IMR-90 (cell line): ENCODE data around the gene HDAC2. TPM values are rescaled to one million over a fixed set of nuclear protein-coding genes. Genes with fewer than 3 reads are reported as not detected.

ENCODE experiments used
- ATAC-seq: fragments of 200-7000 bp; cut with Tn5 transposase; 2 replicates; pipeline ENCODE4 v1.9.1; 2020; ENCODE audit warnings: low read depth, mild to moderate bottlenecking, moderate library complexity
- BruUV-seq: library from RNA; stranded (reverse); fragments of 400-500 nt; replicated peaks from 2 replicates; lab custom pipeline; 2021; lab: Mats Ljungman, UMichigan
- CTCF ChIA-PET: fragments of 300-600 bp; formaldehyde crosslinking; extraction: SDS; loops from one replicate; lab custom pipeline; 2021; ENCODE audit warnings: antibody characterized with exemption; lab: Yijun Ruan, JAX
- POLR2A ChIA-PET: fragments of 300-600 bp; sonication (Branson Sonifier 250); formaldehyde crosslinking; loops from one replicate; lab custom pipeline; 2022; ENCODE audit warnings: antibody characterized with exemption; ENCODE audit not compliant: unreplicated experiment; lab: Charles Lee
- DNase-seq: peaks from one replicate; pipeline ENCODE4 v3.0.0; 2013
- H2AFZ ChIP-seq: replicated peaks from 2 replicates; pipeline ENCODE3; 2013; ENCODE audit warnings: low read length, mild to moderate bottlenecking; ENCODE audit not compliant: poor library complexity
- H2AK5ac ChIP-seq: 2 replicates; pipeline ENCODE4 v1.6.1; 2013; ENCODE audit warnings: low read depth, low read length, inconsistent platforms
- H2AK9ac ChIP-seq: replicated peaks from 2 replicates; pipeline ENCODE3; 2013; ENCODE audit warnings: mild to moderate bottlenecking, low read depth, low read length, moderate library complexity; ENCODE audit not compliant: poor library complexity
- H2BK120ac ChIP-seq: 2 replicates; pipeline ENCODE4 v1.6.1; 2013; ENCODE audit warnings: low read depth, low read length, inconsistent platforms
- H2BK15ac ChIP-seq: 3 replicates; pipeline ENCODE4 v1.6.1; 2013; ENCODE audit warnings: low read depth, low read length, inconsistent platforms
- H2BK20ac ChIP-seq: 2 replicates; pipeline ENCODE4 v1.6.1; 2013; ENCODE audit warnings: low read depth, mild to moderate bottlenecking, inconsistent platforms, low read length, moderate library complexity
- H2BK5ac ChIP-seq: 2 replicates; pipeline ENCODE4 v1.6.1; 2013; ENCODE audit warnings: mild to moderate bottlenecking, low read depth, low read length, inconsistent platforms; ENCODE audit not compliant: poor library complexity, severe bottlenecking
- H3K14ac ChIP-seq: replicated peaks from 2 replicates; pipeline ENCODE4 v1.6.1; 2013; ENCODE audit warnings: low read depth, low read length, inconsistent platforms
- H3K18ac ChIP-seq: 2 replicates; pipeline ENCODE4 v1.6.1; 2013; ENCODE audit warnings: low read depth, low read length, control low read depth
- H3K23ac ChIP-seq: 2 replicates; pipeline ENCODE4 v1.6.1; 2013; ENCODE audit warnings: low read depth, low read length, inconsistent platforms
- H3K27ac ChIP-seq: 2 replicates; pipeline ENCODE4 v1.5.1; 2013; ENCODE audit warnings: mild to moderate bottlenecking, control low read depth, low read length; ENCODE audit not compliant: insufficient read depth
- H3K27me3 ChIP-seq: 2 replicates; pipeline ENCODE4 v1.6.1; 2013; ENCODE audit warnings: low read length; ENCODE audit not compliant: control insufficient read depth, insufficient read depth
- H3K36me3 ChIP-seq: 2 replicates; pipeline ENCODE4 v1.6.1; 2013; ENCODE audit warnings: low read length, mixed read lengths; ENCODE audit not compliant: control insufficient read depth, insufficient read depth
- H3K4ac ChIP-seq: 2 replicates; pipeline ENCODE4 v1.6.1; 2013; ENCODE audit warnings: low read depth, low read length, inconsistent platforms
- H3K4me1 ChIP-seq: 2 replicates; pipeline ENCODE4 v1.6.1; 2013; ENCODE audit warnings: low read length, mixed read lengths; ENCODE audit not compliant: control insufficient read depth, insufficient read depth
- H3K4me2 ChIP-seq: 2 replicates; pipeline ENCODE4 v1.6.1; 2013; ENCODE audit warnings: low read depth, mild to moderate bottlenecking, control low read depth, low read length, moderate library complexity
- H3K4me3 ChIP-seq: 2 replicates; pipeline ENCODE4 v1.5.1; 2013; ENCODE audit warnings: low read depth, mild to moderate bottlenecking, control low read depth, low read length, moderate library complexity; ENCODE audit not compliant: insufficient read depth
- H3K56ac ChIP-seq: 2 replicates; pipeline ENCODE4 v1.6.1; 2013; ENCODE audit warnings: low read length, inconsistent platforms; ENCODE audit not compliant: insufficient read depth; ENCODE audit errors: extremely low read depth
- H3K79me1 ChIP-seq, 2 experiments: 2 replicates each; pipeline ENCODE4 v1.6.1; 2013; ENCODE audit warnings: low read length in 2 of 2, inconsistent platforms in 1 of 2, low read depth in 1 of 2
- H3K9ac ChIP-seq: 2 replicates; pipeline ENCODE4 v1.6.1; 2013; ENCODE audit warnings: low read depth, low read length, control low read depth
- H3K9me1 ChIP-seq: 2 replicates; pipeline ENCODE4 v1.6.1; 2013; ENCODE audit warnings: low read length, inconsistent platforms; ENCODE audit not compliant: insufficient read depth
- H3K9me3 ChIP-seq: 2 replicates; pipeline ENCODE4 v1.6.1; 2013; ENCODE audit warnings: low read length; ENCODE audit not compliant: control insufficient read depth, insufficient read depth
- H4K20me1 ChIP-seq: 2 replicates; pipeline ENCODE4 v1.6.1; 2013; ENCODE audit warnings: low read length, inconsistent platforms; ENCODE audit not compliant: insufficient read depth
- H4K5ac ChIP-seq: 2 replicates; pipeline ENCODE4 v1.6.1; 2013; ENCODE audit warnings: mild to moderate bottlenecking, low read depth, low read length, control low read depth
- H4K8ac ChIP-seq, 2 experiments: 2 replicates each; pipeline ENCODE4 v1.6.1; 2013; ENCODE audit warnings: low read depth in 2 of 2, low read length in 2 of 2, control low read depth in 1 of 2, inconsistent platforms in 1 of 2
- H4K91ac ChIP-seq: 2 replicates; pipeline ENCODE4 v1.6.1; 2013; ENCODE audit warnings: low read depth, low read length, inconsistent platforms; ENCODE audit not compliant: insufficient read depth
- BHLHE40 ChIP-seq: fragments of 150-350 bp; IDR thresholded peaks from 2 replicates; pipeline ENCODE4 v1.6.1; 2016; ENCODE audit warnings: mild to moderate bottlenecking, low read depth, low read length
- CEBPB ChIP-seq: IDR thresholded peaks from 2 replicates; pipeline ENCODE4 v1.6.1; 2012; ENCODE audit warnings: low read depth, low read length, improper control_type of control experiment
- CHD1 ChIP-seq: IDR thresholded peaks from 2 replicates; pipeline ENCODE4 v1.6.1; 2012; ENCODE audit warnings: low read depth, low read length, improper control_type of control experiment
- CTCF ChIP-seq: conservative IDR thresholded peaks from 2 replicates; pipeline ENCODE4 v1.5.1; 2012; ENCODE audit warnings: mild to moderate bottlenecking, low read depth, low read length, improper control_type of control experiment
- ELK1 ChIP-seq: fragments of 150-350 bp; IDR thresholded peaks from 2 replicates; pipeline ENCODE4 v1.6.1; 2016; ENCODE audit warnings: low read depth, mild to moderate bottlenecking, low read length, moderate library complexity, borderline replicate concordance
- FOS ChIP-seq: fragments of 150-350 bp; IDR thresholded peaks from 2 replicates; pipeline ENCODE4 v1.6.1; 2016; ENCODE audit warnings: low read depth, low read length
- MAFK ChIP-seq: IDR thresholded peaks from 2 replicates; pipeline ENCODE4 v1.6.1; 2012; ENCODE audit warnings: low read depth, low read length, improper control_type of control experiment
- MAZ ChIP-seq: IDR thresholded peaks from 2 replicates; pipeline ENCODE4 v1.6.1; 2012; ENCODE audit warnings: low read depth, mild to moderate bottlenecking, low read length, improper control_type of control experiment, moderate library complexity, borderline replicate concordance
- NFE2L2 ChIP-seq: fragments of 150-350 bp; IDR thresholded peaks from 2 replicates; pipeline ENCODE4 v1.6.1; 2016; ENCODE audit warnings: low read depth, mild to moderate bottlenecking, low read length
- POLR2A ChIP-seq: IDR thresholded peaks from 2 replicates; pipeline ENCODE4 v1.6.1; 2012; ENCODE audit warnings: mild to moderate bottlenecking, low read depth, low read length
- RAD21 ChIP-seq: IDR thresholded peaks from 2 replicates; pipeline ENCODE4 v1.6.1; 2012; ENCODE audit warnings: low read length, improper control_type of control experiment
- RCOR1 ChIP-seq: IDR thresholded peaks from 2 replicates; pipeline ENCODE4 v1.6.1; 2012; ENCODE audit warnings: mild to moderate bottlenecking, low read length, improper control_type of control experiment; ENCODE audit not compliant: insufficient replicate concordance
- RFX5 ChIP-seq: IDR thresholded peaks from 2 replicates; pipeline ENCODE4 v1.8.0; 2012; ENCODE audit warnings: low read depth, mild to moderate bottlenecking, low read length, moderate library complexity
- SMC3 ChIP-seq: fragments of 150-350 bp; IDR thresholded peaks from 2 replicates; pipeline ENCODE4 v1.6.1; 2016; ENCODE audit warnings: low read depth, mild to moderate bottlenecking, antibody characterized with exemption, low read length, moderate library complexity
- USF2 ChIP-seq: fragments of 150-350 bp; IDR thresholded peaks from 2 replicates; pipeline ENCODE4 v1.6.1; 2017; ENCODE audit warnings: mild to moderate bottlenecking, antibody characterized with exemption, low read length, low read depth
- dilution Hi-C: fragments of 300-500 bp; cut with HindIII; formaldehyde crosslinking; loops from one replicate; pipeline ENCODE4 v1.14.3; 2018; ENCODE audit warnings: low sequenced_read_pairs; ENCODE audit not compliant: unreplicated experiment
- in situ Hi-C: fragments of 300-500 bp; cut with MboI; formaldehyde crosslinking; loops from 3 replicates; pipeline ENCODE4 v1.14.3; 2019; ENCODE audit warnings: low sequenced_read_pairs, inconsistent platforms, mixed read lengths
- intact Hi-C: fragments of 100-400 bp; cut with micrococcal nuclease; formaldehyde crosslinking; loops from 2 replicates; pipeline ENCODE4 v1.10.0; 2022
- polyA plus RNA-seq, 3 experiments: library from polyadenylated mRNA; depleted of rRNA; stranded (reverse); fragments of >200 nt; gene quantifications; 2 replicates each; pipeline ENCODE4 v1.2.3, GENCODE V29; 2012; ENCODE audit warnings: low replicate concordance in 1 of 3
- total RNA-seq: library from RNA; depleted of rRNA; stranded (reverse); fragments of >200 nt; gene quantifications from 2 replicates; pipeline ENCODE4 v1.2.3, GENCODE V29; 2012

The HDAC2 gene
- total and polyA plus RNA-seq, 2 of the 4 experiments (the other 2 are of a cell fraction) = 72.6 to 122 TPM

GRCh38 chr6:113888493-113888892 is 82.5 kb downstream of the HDAC2 start:
- dilution Hi-C loops (no loop called here), in situ Hi-C loops (no loop called here), intact Hi-C loops (no loop called here)
- H2BK120ac ChIP-seq = no peak overlapping the region
- no peak overlapping the region for H3K4me2 ChIP-seq
- no peak overlapping the region for H3K23ac ChIP-seq
- H3K9ac ChIP-seq = no peak overlapping the region
- H2AFZ ChIP-seq = no peak overlapping the region
- no peak overlapping the region for H3K4me3 ChIP-seq
- H3K9me3 ChIP-seq = 0 out of 2 replicates have a peak, but pooled peaks cover 5% of the 10 kb centered on the region
- H3K18ac ChIP-seq = no peak overlapping the region
- no peak overlapping the region for H2AK9ac ChIP-seq
- H2AK5ac ChIP-seq = no peak overlapping the region
- H3K27ac ChIP-seq = no peak overlapping the region
- H2BK20ac ChIP-seq = no peak overlapping the region
- H2BK5ac ChIP-seq = no peak overlapping the region
- H3K79me1 ChIP-seq = no peaks in the 10 kb centered on the region
- ChIA-PET POLR2A (no interaction called here), CTCF (interaction anchor here (0.7 kb wide), 1 partner anchor 424 kb away, joined by 3 read pairs; no protein-coding TSS in a partner anchor)
- H3K14ac ChIP-seq = no peak overlapping the region; the same call in 1 of the 2 replicates
- H4K5ac ChIP-seq = no peak overlapping the region
- ATAC-seq (no peak), DNase-seq (no peak)
- H3K27me3 ChIP-seq = no peaks in the 10 kb centered on the region
- no peak overlapping the region for H3K56ac ChIP-seq
- H3K4ac ChIP-seq = no peak overlapping the region
- no peaks in the 10 kb centered on the region for H3K36me3 ChIP-seq
- H4K8ac ChIP-seq = no peak overlapping the region
- H2BK15ac ChIP-seq = no peak overlapping the region
- TF ChIP-seq BHLHE40 (no peak), MAZ (no peak), RAD21 (no peak), CHD1 (no peak), ELK1 (no peak), FOS (no peak), RFX5 (no peak), POLR2A (no peak), RCOR1 (no peak), NFE2L2 (no peak), CTCF (no peak), CEBPB (no peak), SMC3 (no peak), MAFK (no peak), USF2 (no peak)
- no TSS peak for BruUV-seq
- H3K9me1 ChIP-seq = no peaks in the 10 kb centered on the region; the same call in 1 of the 2 replicates
- H4K91ac ChIP-seq = no peak overlapping the region
- H4K20me1 ChIP-seq = no peaks in the 10 kb centered on the region
- H3K4me1 ChIP-seq = no peaks in the 10 kb centered on the region
